Panc1 (cell line): ENCODE results near the gene MAPK7. TPM values are rescaled to one million over a fixed set of nuclear protein-coding genes. Genes with fewer than 3 reads are reported as not detected.

Source experiments
- ATAC-seq: fragments of 200-7000 bp; cut with Tn5 transposase; 2 replicates; pipeline ENCODE4 v1.9.1; 2020; ENCODE audit warnings: mild to moderate bottlenecking, moderate library complexity
- BruUV-seq: library from RNA; stranded (reverse); fragments of 400-500 nt; replicated peaks from 2 replicates; lab custom pipeline; 2021; lab: Mats Ljungman, UMichigan
- CTCF ChIA-PET: fragments of 300-600 bp; sonication (Branson Sonifier 250); formaldehyde crosslinking; loops from one replicate; lab custom pipeline; 2022; ENCODE audit warnings: antibody characterized with exemption; lab: Charles Lee
- POLR2A ChIA-PET: fragments of 300-600 bp; sonication (Branson Sonifier 250); formaldehyde crosslinking; loops from one replicate; lab custom pipeline; 2022; ENCODE audit warnings: antibody characterized with exemption; lab: Charles Lee
- DNase-seq: peaks from one replicate; pipeline ENCODE4 v3.0.0-alpha.2; 2010; ENCODE audit warnings: low read depth, low spot score
- H3K27ac ChIP-seq: 2 replicates; pipeline ENCODE4 v1.5.1; 2011; ENCODE audit warnings: mild to moderate bottlenecking, low read length, inconsistent platforms
- H3K27me3 ChIP-seq: fragments of 200-500 bp; sonication (Bioruptor generic); 2 replicates; pipeline ENCODE4 v1.6.0; 2014; ENCODE audit warnings: low read length, inconsistent platforms; ENCODE audit not compliant: control insufficient read depth, insufficient read depth
- H3K36me3 ChIP-seq: fragments of 200-500 bp; sonication (Bioruptor generic); 2 replicates; pipeline ENCODE4 v1.5.1; 2014; ENCODE audit warnings: inconsistent platforms, mild to moderate bottlenecking, low read length, moderate library complexity; ENCODE audit not compliant: control insufficient read depth, insufficient read depth
- H3K4me1 ChIP-seq: 2 replicates; pipeline ENCODE4 v1.5.1; 2011; ENCODE audit warnings: inconsistent platforms, mild to moderate bottlenecking, low read length, moderate library complexity; ENCODE audit not compliant: control insufficient read depth, insufficient read depth
- H3K4me3 ChIP-seq, 2 experiments: 2 replicates each; pipeline ENCODE4 v1.5.1; 2011 to 2012; ENCODE audit warnings: low read depth in 2 of 2, low read length in 2 of 2, mild to moderate bottlenecking in 2 of 2, inconsistent platforms in 1 of 2, moderate library complexity in 1 of 2
- H3K9me3 ChIP-seq: fragments of 200-500 bp; sonication (Bioruptor generic); 2 replicates; pipeline ENCODE4 v1.5.1; 2014; ENCODE audit warnings: low read depth, mild to moderate bottlenecking, inconsistent platforms, low read length, moderate library complexity; ENCODE audit not compliant: control insufficient read depth, insufficient read depth
- POLR2AphosphoS5 ChIP-seq: IDR thresholded peaks from 2 replicates; pipeline ENCODE4 v1.6.1; 2012; ENCODE audit warnings: mild to moderate bottlenecking, low read depth, low read length, moderate library complexity
- SIN3A ChIP-seq: IDR thresholded peaks from 2 replicates; pipeline ENCODE4 v1.6.1; 2012; ENCODE audit warnings: low read depth, mild to moderate bottlenecking, low read length, moderate library complexity, borderline replicate concordance; ENCODE audit not compliant: insufficient read depth
- TCF7L2 ChIP-seq: IDR thresholded peaks from 2 replicates; pipeline ENCODE4 v1.6.1; 2011; ENCODE audit warnings: mild to moderate bottlenecking, low read depth, low read length, inconsistent platforms
- in situ Hi-C: cut with HindIII; loops from 2 replicates; pipeline ENCODE4 v1.10.0; 2016; ENCODE audit warnings: low sequenced_read_pairs, low pct_unique_long_range_greater_than_20kb
- intact Hi-C: fragments of 100-400 bp; cut with micrococcal nuclease; formaldehyde crosslinking; loops from one replicate; pipeline ENCODE4 v1.10.0; 2022; ENCODE audit not compliant: unreplicated experiment
- total RNA-seq: library from RNA; stranded (reverse); gene quantifications from one replicate; pipeline ENCODE4 v1.2.1, GENCODE V29; 2021; ENCODE audit not compliant: unreplicated experiment
- TF ChIP-seq, protein P1 (sequence below): fragments of 450-650 bp; IDR thresholded peaks from 2 replicates; pipeline ENCODE4 v1.5.1; 2017; ENCODE audit warnings: mild to moderate bottlenecking
- TF ChIP-seq, protein P2 (sequence below), 2 experiments: IDR thresholded peaks; 2 replicates each; pipeline ENCODE4 v1.6.1; 2011 to 2012; ENCODE audit warnings: low read depth in 2 of 2, control low read depth in 1 of 2, low read length in 1 of 2, mild to moderate bottlenecking in 1 of 2, moderate library complexity in 1 of 2; ENCODE audit not compliant: insufficient read depth in 1 of 2

The MAPK7 gene
- total RNA-seq, 1 experiment from 2014 or later = 28.9 TPM

DNA sequence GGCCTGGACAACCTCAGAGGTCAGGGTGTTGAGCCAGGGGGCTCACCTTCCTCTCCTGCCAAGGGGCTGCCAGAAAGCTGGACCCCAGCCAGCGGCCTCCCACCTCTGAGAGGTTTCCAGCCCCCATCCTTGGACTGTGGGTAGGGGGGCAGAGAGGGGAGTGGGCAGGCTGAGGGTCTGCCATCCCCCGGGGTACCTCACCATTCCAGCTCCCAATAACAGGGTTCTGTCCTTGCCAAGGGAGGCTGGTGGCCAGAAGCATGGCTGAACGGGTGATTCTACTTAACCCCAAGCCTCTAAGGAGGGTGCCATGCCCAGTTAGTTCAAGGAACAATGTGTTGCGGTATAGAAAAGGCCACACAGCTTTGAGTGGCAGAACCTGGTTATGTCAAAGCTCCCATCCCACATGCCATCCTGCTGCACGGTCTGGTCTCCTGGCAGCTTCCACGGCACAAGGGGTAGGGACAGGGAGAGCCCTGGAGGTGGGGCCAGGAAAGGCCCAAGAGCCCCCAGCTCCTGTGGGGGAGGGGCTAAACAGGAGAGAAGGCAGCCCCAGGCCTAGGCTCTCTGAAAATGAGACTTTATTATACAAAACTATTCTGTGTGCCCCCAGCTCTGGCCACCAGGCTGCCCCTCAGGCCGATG, 35.6 kb upstream of the MAPK7 start:
- ChIA-PET POLR2A (no interaction called here), CTCF (no interaction called here)
- TF ChIP-seq TCF7L2 (no peak), SIN3A (no peak), POLR2AphosphoS5 (no peak)
- TF ChIP-seq, protein P1, sequence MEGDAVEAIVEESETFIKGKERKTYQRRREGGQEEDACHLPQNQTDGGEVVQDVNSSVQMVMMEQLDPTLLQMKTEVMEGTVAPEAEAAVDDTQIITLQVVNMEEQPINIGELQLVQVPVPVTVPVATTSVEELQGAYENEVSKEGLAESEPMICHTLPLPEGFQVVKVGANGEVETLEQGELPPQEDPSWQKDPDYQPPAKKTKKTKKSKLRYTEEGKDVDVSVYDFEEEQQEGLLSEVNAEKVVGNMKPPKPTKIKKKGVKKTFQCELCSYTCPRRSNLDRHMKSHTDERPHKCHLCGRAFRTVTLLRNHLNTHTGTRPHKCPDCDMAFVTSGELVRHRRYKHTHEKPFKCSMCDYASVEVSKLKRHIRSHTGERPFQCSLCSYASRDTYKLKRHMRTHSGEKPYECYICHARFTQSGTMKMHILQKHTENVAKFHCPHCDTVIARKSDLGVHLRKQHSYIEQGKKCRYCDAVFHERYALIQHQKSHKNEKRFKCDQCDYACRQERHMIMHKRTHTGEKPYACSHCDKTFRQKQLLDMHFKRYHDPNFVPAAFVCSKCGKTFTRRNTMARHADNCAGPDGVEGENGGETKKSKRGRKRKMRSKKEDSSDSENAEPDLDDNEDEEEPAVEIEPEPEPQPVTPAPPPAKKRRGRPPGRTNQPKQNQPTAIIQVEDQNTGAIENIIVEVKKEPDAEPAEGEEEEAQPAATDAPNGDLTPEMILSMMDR = no peak
- TF ChIP-seq, protein P2, sequence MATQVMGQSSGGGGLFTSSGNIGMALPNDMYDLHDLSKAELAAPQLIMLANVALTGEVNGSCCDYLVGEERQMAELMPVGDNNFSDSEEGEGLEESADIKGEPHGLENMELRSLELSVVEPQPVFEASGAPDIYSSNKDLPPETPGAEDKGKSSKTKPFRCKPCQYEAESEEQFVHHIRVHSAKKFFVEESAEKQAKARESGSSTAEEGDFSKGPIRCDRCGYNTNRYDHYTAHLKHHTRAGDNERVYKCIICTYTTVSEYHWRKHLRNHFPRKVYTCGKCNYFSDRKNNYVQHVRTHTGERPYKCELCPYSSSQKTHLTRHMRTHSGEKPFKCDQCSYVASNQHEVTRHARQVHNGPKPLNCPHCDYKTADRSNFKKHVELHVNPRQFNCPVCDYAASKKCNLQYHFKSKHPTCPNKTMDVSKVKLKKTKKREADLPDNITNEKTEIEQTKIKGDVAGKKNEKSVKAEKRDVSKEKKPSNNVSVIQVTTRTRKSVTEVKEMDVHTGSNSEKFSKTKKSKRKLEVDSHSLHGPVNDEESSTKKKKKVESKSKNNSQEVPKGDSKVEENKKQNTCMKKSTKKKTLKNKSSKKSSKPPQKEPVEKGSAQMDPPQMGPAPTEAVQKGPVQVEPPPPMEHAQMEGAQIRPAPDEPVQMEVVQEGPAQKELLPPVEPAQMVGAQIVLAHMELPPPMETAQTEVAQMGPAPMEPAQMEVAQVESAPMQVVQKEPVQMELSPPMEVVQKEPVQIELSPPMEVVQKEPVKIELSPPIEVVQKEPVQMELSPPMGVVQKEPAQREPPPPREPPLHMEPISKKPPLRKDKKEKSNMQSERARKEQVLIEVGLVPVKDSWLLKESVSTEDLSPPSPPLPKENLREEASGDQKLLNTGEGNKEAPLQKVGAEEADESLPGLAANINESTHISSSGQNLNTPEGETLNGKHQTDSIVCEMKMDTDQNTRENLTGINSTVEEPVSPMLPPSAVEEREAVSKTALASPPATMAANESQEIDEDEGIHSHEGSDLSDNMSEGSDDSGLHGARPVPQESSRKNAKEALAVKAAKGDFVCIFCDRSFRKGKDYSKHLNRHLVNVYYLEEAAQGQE (IDR thresholded peaks at IDR 0.05; ENCODE audit: insufficient read depth in 1 of 2, low read depth in 2 of 2, low read length in 1 of 2) = no peak
- Histone ChIP-seq H3K4me1 (peaks cover 12% of the 10 kb centered on the region), H3K9me3 (no peaks in the 10 kb centered on the region), H3K36me3 (no peaks in the 10 kb centered on the region), H3K27me3 (no peaks in the 10 kb centered on the region), H3K27ac (no peak overlapping the region), H3K4me3 (no peak overlapping the region)
- ATAC-seq (no peak; the same call in 1 of the 2 replicates), DNase-seq (no peak)
- in situ Hi-C loops (no loop called here), intact Hi-C loops (no loop called here)
- BruUV-seq = no TSS peak

DNA sequence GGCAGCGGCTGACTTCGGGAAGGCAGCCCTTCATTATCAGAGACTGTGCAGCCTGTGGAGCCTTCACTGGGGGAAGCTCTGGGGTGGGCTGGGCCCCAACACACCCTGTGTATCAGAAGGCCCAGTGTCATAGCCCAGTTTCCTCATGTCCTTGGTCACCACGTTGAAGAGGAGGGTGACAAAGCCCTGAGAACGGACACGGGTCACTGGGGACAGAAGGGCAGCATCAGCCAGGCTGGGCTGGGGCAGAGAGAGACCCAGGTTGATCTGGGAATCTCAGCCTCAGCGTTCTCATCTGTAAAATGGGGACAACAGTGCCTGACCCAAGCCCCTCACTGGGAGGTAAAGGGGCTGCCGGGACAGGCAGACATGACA, 35.1 kb upstream of the MAPK7 start:
- no peaks in the 10 kb centered on the region for H3K9me3 ChIP-seq
- H3K4me3 ChIP-seq = no peak overlapping the region
- DNase-seq (no peak), ATAC-seq (no peak)
- intact Hi-C loops = no loop called here
- in situ Hi-C loops = no loop called here
- no peaks in the 10 kb centered on the region for H3K36me3 ChIP-seq
- peaks cover 12% of the 10 kb centered on the region for H3K4me1 ChIP-seq
- TF ChIP-seq, protein P1 = no peak
- TF ChIP-seq TCF7L2 = no peak
- ChIA-PET POLR2A (no interaction called here), CTCF (no interaction called here)
- BruUV-seq = no TSS peak
- H3K27me3 ChIP-seq = no peaks in the 10 kb centered on the region
- no peak overlapping the region for H3K27ac ChIP-seq
